ENCODE measurements around the gene CBLL1. TPM values are rescaled to one million over a fixed set of nuclear protein-coding genes. Genes with fewer than 3 reads are reported as not detected.

CBLL1 gene
- total RNA-seq, 1 donor from 2014 or later, result 47.9 TPM

GRCh38 chr7:107742678-107743566, 1.0 kb upstream of the CBLL1 start:
- intact Hi-C loops (cut with micrococcal nuclease), result loop anchor here (1.0 to 10.0 kb wide), 14 partner anchors 84 to 1458 kb away; partner anchors contain the start of genes BCAP29, COG5, DLD and DNAJB9

- intact Hi-C loops (cut with micrococcal nuclease), result loop anchor here (1.0 to 10.0 kb wide), 4 partner anchors 113 to 1398 kb away; partner anchors contain the start of genes CCDC71L and PRKAR2B
Observed at GRCh38 chr7:107744345-107744750, 406 bp downstream of the CBLL1 start.

- intact Hi-C loops (cut with micrococcal nuclease), result loop anchor here (10.0 kb wide), 1 partner anchor 701 kb away; the partner anchor contains the start of gene PRKAR2B
Observed at GRCh38 chr7:107746006-107746405, 2.1 kb downstream of the CBLL1 start.

GRCh38 chr7:107751113-107751512, 7.2 kb downstream of the CBLL1 start:
- intact Hi-C loops (cut with micrococcal nuclease), result no loop called here

- intact Hi-C loops (cut with micrococcal nuclease), result loop anchor here (1.0 kb wide), 1 partner anchor 120 kb away; no protein-coding TSS in a partner anchor
Observed at GRCh38 chr7:107754642-107755041, 10.7 kb downstream of the CBLL1 start.

- intact Hi-C loops (cut with micrococcal nuclease), result no loop called here
Observed at GRCh38 chr7:107758667-107759066, 14.7 kb downstream of the CBLL1 start.

- intact Hi-C loops (cut with micrococcal nuclease), result no loop called here
Observed at GRCh38 chr7:107767391-107767790, 23.4 kb downstream of the CBLL1 start.

- intact Hi-C loops (cut with micrococcal nuclease), result no loop called here
Observed at GRCh38 chr7:107768263-107768662, 24.3 kb downstream of the CBLL1 start.

GRCh38 chr7:107773027-107773426, 29.1 kb downstream of the CBLL1 start:
- intact Hi-C loops (cut with micrococcal nuclease), result no loop called here

- intact Hi-C loops (cut with micrococcal nuclease), result no loop called here
Observed at GRCh38 chr7:107777702-107778101, 33.8 kb downstream of the CBLL1 start.

GRCh38 chr7:107778283-107778682, 34.3 kb downstream of the CBLL1 start:
- intact Hi-C loops (cut with micrococcal nuclease), result no loop called here

GRCh38 chr7:107779647-107780099, 35.7 kb downstream of the CBLL1 start:
- intact Hi-C loops (cut with micrococcal nuclease), result no loop called here

- intact Hi-C loops (cut with micrococcal nuclease), result no loop called here
Observed at GRCh38 chr7:107782374-107782773, 38.4 kb downstream of the CBLL1 start.

- intact Hi-C loops (cut with micrococcal nuclease), result no loop called here
Observed at GRCh38 chr7:107783648-107784047, 39.7 kb downstream of the CBLL1 start.

- intact Hi-C loops (cut with micrococcal nuclease), result no loop called here
Observed at GRCh38 chr7:107785170-107785569, 41.2 kb downstream of the CBLL1 start.

GRCh38 chr7:107785926-107786325, 42.0 kb downstream of the CBLL1 start:
- intact Hi-C loops (cut with micrococcal nuclease), result no loop called here

GRCh38 chr7:107788216-107788615, 44.3 kb downstream of the CBLL1 start:
- intact Hi-C loops (cut with micrococcal nuclease), result no loop called here

GRCh38 chr7:107788662-107789061, 44.7 kb downstream of the CBLL1 start:
- intact Hi-C loops (cut with micrococcal nuclease), result no loop called here

- intact Hi-C loops (cut with micrococcal nuclease), result no loop called here
Observed at GRCh38 chr7:107789647-107790046, 45.7 kb downstream of the CBLL1 start.

- intact Hi-C loops (cut with micrococcal nuclease), result no loop called here
Observed at GRCh38 chr7:107792364-107792763, 48.4 kb downstream of the CBLL1 start.

- intact Hi-C loops (cut with micrococcal nuclease), result no loop called here
Observed at GRCh38 chr7:107799647-107800264, 55.8 kb downstream of the CBLL1 start.

- intact Hi-C loops (cut with micrococcal nuclease), result no loop called here
Observed at GRCh38 chr7:107803009-107803610, 59.2 kb downstream of the CBLL1 start, which contains the start of gene SLC26A3. Gene SLC26A3 (minus strand): TSS chr7:107803223. CDS start chr7:107794509, 8,714 bp downstream.
